SH-SY5Y (cell line): ENCODE data around the gene SPATA21.

Source experiments
- GATA2 ChIP-seq: IDR thresholded peaks from 2 replicates; pipeline ENCODE4 v1.6.1; 2011; ENCODE audit warnings: mild to moderate bottlenecking, low read depth, low read length
- GATA3 ChIP-seq: IDR thresholded peaks from 2 replicates; pipeline ENCODE4 v1.6.1; 2011; ENCODE audit warnings: low read depth, mild to moderate bottlenecking, low read length, moderate library complexity

- TF ChIP-seq GATA3 (no peak), GATA2 (no peak)
Measured at GRCh38 chr1:16425125-16426025, 11.8 kb downstream of the SPATA21 start.
